Osteocyte (in vitro differentiated cells): ENCODE results near the gene KLHDC7A. TPM values are rescaled to one million over a fixed set of nuclear protein-coding genes. Genes with fewer than 3 reads are reported as not detected.

ENCODE experiments used
- DNase-seq: peaks from one replicate; pipeline ENCODE4 v3.0.0; 2021; ENCODE audit warnings: mixed read lengths; ENCODE audit not compliant: unreplicated experiment; ENCODE audit errors: extremely low spot score
- H3K27ac Mint-ChIP-seq: one replicate; pipeline ENCODE4 v1.8.0; 2021; ENCODE audit warnings: mild to moderate bottlenecking, mixed read lengths; ENCODE audit not compliant: unreplicated experiment
- H3K27me3 Mint-ChIP-seq: one replicate; pipeline ENCODE4 v1.8.0; 2021; ENCODE audit warnings: mixed read lengths; ENCODE audit not compliant: unreplicated experiment
- H3K36me3 Mint-ChIP-seq: one replicate; pipeline ENCODE4 v1.8.0; 2021; ENCODE audit warnings: mixed read lengths; ENCODE audit not compliant: unreplicated experiment
- H3K4me1 Mint-ChIP-seq: one replicate; pipeline ENCODE4 v1.8.0; 2021; ENCODE audit warnings: mixed read lengths; ENCODE audit not compliant: unreplicated experiment
- H3K4me3 Mint-ChIP-seq: one replicate; pipeline ENCODE4 v1.8.0; 2021; ENCODE audit warnings: mild to moderate bottlenecking, moderate library complexity, mixed read lengths; ENCODE audit not compliant: unreplicated experiment
- H3K9me3 Mint-ChIP-seq: one replicate; pipeline ENCODE4 v1.8.0; 2021; ENCODE audit warnings: mixed read lengths; ENCODE audit not compliant: unreplicated experiment
- total RNA-seq: library from RNA; stranded (reverse); gene quantifications from 2 replicates; pipeline ENCODE4 v1.2.1, GENCODE V29; 2021
- TF ChIP-seq, protein P1 (sequence below): fragments of 200-600 bp; sonication (generic); IDR thresholded peaks from 2 replicates; pipeline ENCODE4 v1.5.0; 2021; ENCODE audit warnings: antibody characterized with exemption, mild to moderate bottlenecking, moderate library complexity

The KLHDC7A gene
- total RNA-seq, 1 donor from 2014 or later, result not detected

DNA sequence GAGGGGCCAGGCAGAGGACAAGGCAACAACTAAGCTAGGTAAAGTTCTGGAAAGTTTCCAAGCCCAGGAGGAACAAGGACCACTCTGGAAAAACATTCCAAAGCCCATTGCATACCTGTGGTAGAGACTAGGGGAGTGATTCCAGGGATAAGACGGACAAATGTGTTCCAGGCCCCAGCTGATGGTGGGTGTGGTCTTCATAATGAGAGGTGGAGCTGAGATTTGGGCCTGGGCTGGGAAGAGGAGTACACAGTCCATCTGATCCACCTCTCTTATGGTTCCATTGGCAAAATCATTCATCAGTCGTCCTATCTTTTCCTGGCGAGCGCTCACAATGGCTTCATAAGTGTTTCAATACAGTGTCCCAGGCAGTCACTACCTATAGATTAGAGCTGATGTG, 4.5 kb downstream of the KLHDC7A start:
- Mint-ChIP-seq H3K9me3 (no peaks in the 10 kb centered on the region), H3K4me1 (peaks cover 2% of the 10 kb centered on the region), H3K4me3 (no peak overlapping the region), H3K27me3 (no peaks in the 10 kb centered on the region), H3K27ac (no peak overlapping the region), H3K36me3 (no peaks in the 10 kb centered on the region)
- DNase-seq, result no peak
- TF ChIP-seq, protein P1, sequence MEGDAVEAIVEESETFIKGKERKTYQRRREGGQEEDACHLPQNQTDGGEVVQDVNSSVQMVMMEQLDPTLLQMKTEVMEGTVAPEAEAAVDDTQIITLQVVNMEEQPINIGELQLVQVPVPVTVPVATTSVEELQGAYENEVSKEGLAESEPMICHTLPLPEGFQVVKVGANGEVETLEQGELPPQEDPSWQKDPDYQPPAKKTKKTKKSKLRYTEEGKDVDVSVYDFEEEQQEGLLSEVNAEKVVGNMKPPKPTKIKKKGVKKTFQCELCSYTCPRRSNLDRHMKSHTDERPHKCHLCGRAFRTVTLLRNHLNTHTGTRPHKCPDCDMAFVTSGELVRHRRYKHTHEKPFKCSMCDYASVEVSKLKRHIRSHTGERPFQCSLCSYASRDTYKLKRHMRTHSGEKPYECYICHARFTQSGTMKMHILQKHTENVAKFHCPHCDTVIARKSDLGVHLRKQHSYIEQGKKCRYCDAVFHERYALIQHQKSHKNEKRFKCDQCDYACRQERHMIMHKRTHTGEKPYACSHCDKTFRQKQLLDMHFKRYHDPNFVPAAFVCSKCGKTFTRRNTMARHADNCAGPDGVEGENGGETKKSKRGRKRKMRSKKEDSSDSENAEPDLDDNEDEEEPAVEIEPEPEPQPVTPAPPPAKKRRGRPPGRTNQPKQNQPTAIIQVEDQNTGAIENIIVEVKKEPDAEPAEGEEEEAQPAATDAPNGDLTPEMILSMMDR, result no peak

DNA sequence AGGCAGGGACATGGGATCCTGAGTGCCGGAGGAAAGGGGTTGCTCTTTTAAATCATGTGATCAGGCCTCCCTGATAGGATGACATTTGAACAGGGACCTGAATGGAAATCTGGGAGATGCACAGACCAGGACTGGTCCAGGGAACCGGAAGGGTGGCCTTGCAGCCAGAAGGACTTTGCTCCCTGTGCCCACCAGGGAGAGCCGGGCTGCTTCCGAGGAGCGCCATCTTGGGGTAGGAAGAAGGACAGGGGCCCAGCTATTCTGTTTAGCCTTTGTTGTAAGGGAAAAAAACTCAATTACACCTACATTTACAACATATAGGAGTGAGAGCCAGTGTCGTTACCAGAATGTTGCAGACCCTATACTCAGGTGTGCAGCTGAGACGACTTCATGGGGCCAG, 5.5 kb downstream of the KLHDC7A start:
- TF ChIP-seq, protein P1, result no peak
- Mint-ChIP-seq H3K4me1 (no peaks in the 10 kb centered on the region), H3K9me3 (no peaks in the 10 kb centered on the region), H3K27me3 (no peaks in the 10 kb centered on the region), H3K36me3 (no peaks in the 10 kb centered on the region), H3K27ac (no peak overlapping the region), H3K4me3 (no peak overlapping the region)
- no peak for DNase-seq

GRCh38 chr1:18489417-18490143, 8.8 kb downstream of the KLHDC7A start:
- no peaks in the 10 kb centered on the region for H3K9me3 Mint-ChIP-seq
- no peaks in the 10 kb centered on the region for H3K27me3 Mint-ChIP-seq
- H3K4me3 Mint-ChIP-seq, result no peak overlapping the region
- TF ChIP-seq, protein P1, result no peak
- H3K36me3 Mint-ChIP-seq, result no peaks in the 10 kb centered on the region
- no peak for DNase-seq
- H3K4me1 Mint-ChIP-seq, result no peaks in the 10 kb centered on the region
- H3K27ac Mint-ChIP-seq, result no peak overlapping the region

DNA sequence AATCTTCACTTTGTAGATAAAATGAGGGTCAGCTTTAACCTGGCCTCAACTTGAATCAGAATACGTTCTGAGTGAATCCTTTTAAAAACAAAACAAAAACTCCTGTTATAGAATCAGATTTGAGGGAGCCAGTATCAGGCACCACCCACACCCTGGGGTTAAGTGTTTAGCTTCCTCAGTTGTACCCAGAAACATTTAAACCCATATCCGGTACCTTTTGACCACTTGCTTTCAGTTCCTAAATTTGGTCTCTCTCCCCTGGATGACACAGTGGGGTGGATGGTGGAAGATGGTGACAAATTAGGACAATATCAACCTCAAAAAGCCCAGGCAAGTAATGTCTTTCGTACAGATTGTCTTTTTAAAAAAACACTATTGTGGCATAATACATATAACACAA, 10.4 kb downstream of the KLHDC7A start:
- Mint-ChIP-seq H3K27me3 (no peaks in the 10 kb centered on the region), H3K27ac (no peak overlapping the region), H3K4me1 (no peaks in the 10 kb centered on the region), H3K36me3 (no peaks in the 10 kb centered on the region), H3K9me3 (no peaks in the 10 kb centered on the region), H3K4me3 (no peak overlapping the region)
- DNase-seq, result no peak
- TF ChIP-seq, protein P1, result no peak

- Mint-ChIP-seq H3K9me3 (no peaks in the 10 kb centered on the region), H3K36me3 (no peaks in the 10 kb centered on the region), H3K4me3 (no peak overlapping the region), H3K27ac (no peak overlapping the region), H3K27me3 (no peaks in the 10 kb centered on the region), H3K4me1 (no peaks in the 10 kb centered on the region)
- TF ChIP-seq, protein P1, result no peak
- peak; percentile 34 for DNase-seq
Measured at GRCh38 chr1:18494304-18494703, 13.6 kb downstream of the KLHDC7A start.
